ENCODE data around the gene CAMK1D. TPM values are rescaled to one million over a fixed set of nuclear protein-coding genes. Genes with fewer than 3 reads are reported as not detected.
A peak's percentile ranks its signal among the peaks of the same experiment; 100 is the strongest.

CAMK1D gene
- total RNA-seq, 4 donors from 2014 or later: 0.55 to 2.2 (median 1.5) TPM

DNA sequence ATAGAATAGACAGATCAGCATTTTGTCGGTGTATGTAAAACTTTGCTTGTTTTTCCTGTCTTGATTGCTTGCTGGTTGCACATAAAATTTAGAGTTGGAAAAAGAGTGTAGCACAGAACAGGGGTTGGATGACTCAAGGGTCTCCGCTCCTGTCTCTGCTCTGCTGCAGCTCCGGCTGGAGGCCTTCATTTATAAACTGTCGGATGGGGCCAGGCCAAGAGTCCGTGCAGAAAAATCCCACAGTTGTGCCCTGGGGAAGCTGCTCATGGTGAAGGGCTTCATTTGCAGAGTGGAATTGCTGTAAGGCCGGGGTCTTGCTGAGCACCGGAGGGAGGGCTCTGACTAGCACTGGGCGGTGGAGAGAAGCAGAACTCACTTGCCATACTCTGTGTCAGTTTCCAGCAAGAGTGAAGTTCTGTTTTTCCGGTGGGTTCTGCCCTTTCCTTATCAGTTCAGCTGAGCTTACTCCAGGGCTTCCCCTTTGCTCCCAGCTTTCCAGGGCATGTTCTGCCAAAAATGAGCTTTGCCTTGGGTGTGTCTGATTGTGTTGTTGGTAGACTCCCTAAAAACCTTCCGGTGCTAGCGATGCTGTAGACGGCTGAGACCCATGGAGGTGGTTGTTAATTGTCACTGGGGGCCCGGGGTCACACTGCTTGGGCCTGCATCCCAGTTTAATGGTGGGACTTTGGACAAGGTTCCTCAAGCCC is 67.2 kb downstream of the CAMK1D start:
- Histone ChIP-seq H3K4me3 (no peak overlapping the region), H3K9me3 (no peaks in the 10 kb centered on the region), H3K27me3 (no peaks in the 10 kb centered on the region), H3K36me3 (no peaks in the 10 kb centered on the region), H3K4me1 (no peaks in the 10 kb centered on the region), H3K27ac (no peak overlapping the region)
- TF ChIP-seq POLR2A (IDR thresholded peaks at IDR 0.05) (no peak), CTCF (IDR thresholded peaks at IDR 0.05 in 4 of 5, conservative IDR thresholded peaks at IDR 0.05 in 1 of 5) (no peak)
- intact Hi-C loops (cut with DNase I; ENCODE audit: low total_unique reads): no loop called here
- DNase-seq (no peak), ATAC-seq (no peak)
- in situ Hi-C loops (cut with MboI; ENCODE audit: low sequenced_read_pairs in 4 of 4): no loop called here

GRCh38 chr10:12417331-12417730 is 68.0 kb downstream of the CAMK1D start:
- no peaks in the 10 kb centered on the region for H3K36me3 ChIP-seq
- in situ Hi-C loops (cut with MboI; ENCODE audit: low sequenced_read_pairs in 4 of 4) (no loop called here), intact Hi-C loops (cut with DNase I; ENCODE audit: low total_unique reads) (no loop called here)
- no peaks in the 10 kb centered on the region for H3K9me3 ChIP-seq
- TF ChIP-seq POLR2A (IDR thresholded peaks at IDR 0.05) (no peak), CTCF (IDR thresholded peaks at IDR 0.05 in 4 of 5, conservative IDR thresholded peaks at IDR 0.05 in 1 of 5) (no peak)
- no peak for ATAC-seq
- H3K4me3 ChIP-seq: no peak overlapping the region
- H3K27me3 ChIP-seq: no peaks in the 10 kb centered on the region
- H3K4me1 ChIP-seq: no peaks in the 10 kb centered on the region
- no peak overlapping the region for H3K27ac ChIP-seq
- DNase-seq: peak in 1 of 2 donors; percentile 16

DNA sequence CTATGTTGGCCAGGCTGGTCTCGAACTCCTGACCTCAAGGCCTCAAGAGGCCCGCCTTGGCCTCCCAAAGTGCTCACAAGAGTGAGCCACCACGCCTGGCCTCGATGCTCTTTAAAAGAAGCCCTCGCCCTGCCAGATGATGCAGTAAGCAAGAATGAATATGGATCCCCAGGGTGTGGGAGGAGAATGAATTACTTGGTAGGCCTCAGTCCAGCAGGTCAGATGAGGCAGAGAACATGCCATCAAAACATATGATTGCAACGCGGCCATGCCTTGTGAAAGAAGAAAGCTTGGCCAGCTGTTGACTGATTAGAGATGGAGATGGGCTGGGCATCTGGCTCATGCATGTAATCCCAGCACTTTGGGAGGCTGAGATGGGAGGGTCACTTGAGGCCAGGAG is 68.7 kb downstream of the CAMK1D start:
- intact Hi-C loops (cut with DNase I; ENCODE audit: low total_unique reads): no loop called here
- in situ Hi-C loops (cut with MboI; ENCODE audit: low sequenced_read_pairs in 4 of 4): no loop called here
- DNase-seq (peak; percentile 55 to 78), ATAC-seq (peak; percentile 62 to 70)
- no peak overlapping the region for H3K4me3 ChIP-seq
- no peaks in the 10 kb centered on the region for H3K36me3 ChIP-seq
- no peaks in the 10 kb centered on the region for H3K4me1 ChIP-seq
- no peaks in the 10 kb centered on the region for H3K27me3 ChIP-seq
- no peak for TF ChIP-seq POLR2A (IDR thresholded peaks at IDR 0.05)
- H3K9me3 ChIP-seq: no peaks in the 10 kb centered on the region
- peak overlapping the region in 3 of 4 donors; percentile 44 to 58 (median 57) for H3K27ac ChIP-seq

DNA sequence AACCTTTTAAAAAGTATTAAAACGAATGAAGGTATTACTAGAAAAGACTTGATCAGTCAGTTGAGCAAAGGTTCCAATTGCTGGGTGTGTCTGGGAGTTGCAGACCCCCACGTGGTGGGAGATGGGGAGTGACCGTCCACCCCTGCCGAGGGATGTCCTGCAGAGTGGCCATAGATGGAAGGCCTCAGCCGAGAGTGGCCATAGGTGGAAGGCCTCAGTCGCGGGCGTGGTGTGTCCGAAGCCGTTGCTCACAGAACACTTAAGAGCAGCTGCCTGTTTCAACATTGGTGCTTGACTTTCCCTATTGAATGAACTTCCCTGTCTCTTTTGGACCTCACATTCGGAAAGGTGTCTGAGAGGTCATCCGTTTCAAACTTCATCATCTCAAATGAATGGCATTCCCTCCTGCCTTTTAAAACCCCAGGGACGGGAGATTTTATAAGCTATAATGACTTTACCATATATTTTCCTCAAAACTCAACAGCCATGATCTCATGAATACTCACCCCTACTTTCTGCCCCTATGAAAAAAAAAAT is 69.4 kb downstream of the CAMK1D start:
- intact Hi-C loops (cut with DNase I; ENCODE audit: low total_unique reads): no loop called here
- no peaks in the 10 kb centered on the region for H3K36me3 ChIP-seq
- TF ChIP-seq CTCF (IDR thresholded peaks at IDR 0.05 in 4 of 5, conservative IDR thresholded peaks at IDR 0.05 in 1 of 5) (no peak), POLR2A (IDR thresholded peaks at IDR 0.05) (no peak)
- ATAC-seq: no peak
- in situ Hi-C loops (cut with MboI; ENCODE audit: low sequenced_read_pairs in 4 of 4): no loop called here
- DNase-seq: peak in 1 of 2 donors; percentile 15
- no peak overlapping the region for H3K4me3 ChIP-seq
- peak overlapping the region; percentile 44 to 58 (median 56) for H3K27ac ChIP-seq
- H3K4me1 ChIP-seq: no peaks in the 10 kb centered on the region
- no peaks in the 10 kb centered on the region for H3K9me3 ChIP-seq
- no peaks in the 10 kb centered on the region for H3K27me3 ChIP-seq

- H3K4me1 ChIP-seq: no peaks in the 10 kb centered on the region
- in situ Hi-C loops (cut with MboI; ENCODE audit: low sequenced_read_pairs in 4 of 4): no loop called here
- H3K9me3 ChIP-seq: no peaks in the 10 kb centered on the region
- no peak overlapping the region for H3K4me3 ChIP-seq
- peak; percentile 55 to 76 for DNase-seq
- H3K36me3 ChIP-seq: no peaks in the 10 kb centered on the region
- ATAC-seq: peak; percentile 73 to 84
- H3K27ac ChIP-seq: peak overlapping the region; percentile 44 to 58 (median 56)
- no peaks in the 10 kb centered on the region for H3K27me3 ChIP-seq
- intact Hi-C loops (cut with DNase I; ENCODE audit: low total_unique reads): no loop called here
- TF ChIP-seq POLR2A (IDR thresholded peaks at IDR 0.05) (no peak), CTCF (IDR thresholded peaks at IDR 0.05 in 4 of 5, conservative IDR thresholded peaks at IDR 0.05 in 1 of 5) (no peak)
Measured at GRCh38 chr10:12419262-12419847, 70.0 kb downstream of the CAMK1D start.

All from gastrocnemius medialis (tissue), 4 donors.